22Rv1 (cell line): ENCODE data around the gene CACNG5.

Source experiments
- CTCF ChIP-seq: fragments of 450-650 bp; IDR thresholded peaks from 2 replicates; pipeline ENCODE4 v1.5.1; 2017; ENCODE audit warnings: mild to moderate bottlenecking
- ZFX ChIP-seq: fragments of 450-650 bp; IDR thresholded peaks from 2 replicates; pipeline ENCODE4 v1.6.1; 2017; ENCODE audit warnings: antibody characterized with exemption, borderline replicate concordance

GRCh38 chr17:66934040-66934439, 99.1 kb downstream of the CACNG5 start:
- TF ChIP-seq CTCF (no peak), ZFX (no peak)
